DOHH2 (cell line): ENCODE data around the gene CLCN3.

ENCODE experiments used
- H3F3A ChIP-seq: fragments of 200-600 bp; sonication (generic), shearing (Covaris generic); 2 replicates; pipeline ENCODE4 v1.6.0; 2016; ENCODE audit warnings: antibody characterized with exemption, mild to moderate bottlenecking; ENCODE audit not compliant: control insufficient read depth, insufficient read depth
- H3K27ac ChIP-seq: fragments of 200-600 bp; sonication (generic); 2 replicates; pipeline ENCODE4 v1.5.1; 2014; ENCODE audit warnings: low read depth, mild to moderate bottlenecking, low read length, moderate library complexity
- H3K27me3 ChIP-seq: fragments of 200-600 bp; sonication (generic); 2 replicates; pipeline ENCODE4 v1.6.1; 2014; ENCODE audit warnings: mild to moderate bottlenecking, low read length, mixed read lengths; ENCODE audit not compliant: control insufficient read depth
- H3K36me3 ChIP-seq: fragments of 200-600 bp; sonication (generic); 2 replicates; pipeline ENCODE4 v1.6.1; 2014; ENCODE audit warnings: mild to moderate bottlenecking, low read length, moderate library complexity, mixed read lengths; ENCODE audit not compliant: control insufficient read depth
- H3K4me1 ChIP-seq: fragments of 200-600 bp; sonication (generic); 2 replicates; pipeline ENCODE4 v1.6.1; 2014; ENCODE audit warnings: mild to moderate bottlenecking, low read length, mixed read lengths; ENCODE audit not compliant: control insufficient read depth
- H3K4me2 ChIP-seq: fragments of 200-600 bp; sonication (generic); 2 replicates; pipeline ENCODE4 v1.6.0; 2014; ENCODE audit warnings: mild to moderate bottlenecking, low read length, moderate library complexity
- H3K4me3 ChIP-seq: fragments of 200-600 bp; sonication (generic); 2 replicates; pipeline ENCODE4 v1.5.1; 2014; ENCODE audit warnings: mild to moderate bottlenecking, low read length, mixed read lengths
- H3K79me2 ChIP-seq: fragments of 200-600 bp; sonication (generic); 2 replicates; pipeline ENCODE4 v1.6.1; 2014; ENCODE audit warnings: mild to moderate bottlenecking, low read length, mixed read lengths; ENCODE audit not compliant: control insufficient read depth
- H3K9me2 ChIP-seq: fragments of 200-600 bp; sonication (generic); replicated peaks from 2 replicates; pipeline ENCODE4 v1.6.1; 2014; ENCODE audit warnings: mild to moderate bottlenecking, low read length, mixed read lengths; ENCODE audit not compliant: control insufficient read depth
- H3K9me3 ChIP-seq: fragments of 200-600 bp; sonication (generic); 2 replicates; pipeline ENCODE4 v1.6.1; 2014; ENCODE audit warnings: antibody characterized with exemption, low read length, mixed read lengths; ENCODE audit not compliant: control insufficient read depth, insufficient read depth
- H4K20me1 ChIP-seq: fragments of 200-600 bp; sonication (generic); 2 replicates; pipeline ENCODE4 v1.6.0; 2014; ENCODE audit warnings: low read depth, mild to moderate bottlenecking, antibody characterized with exemption, low read length, moderate library complexity; ENCODE audit not compliant: control insufficient read depth, insufficient read depth
- CTCF ChIP-seq: fragments of 200-600 bp; sonication (generic); IDR thresholded peaks from one replicate; pipeline ENCODE4 v1.5.1; 2014; ENCODE audit warnings: antibody characterized with exemption, mild to moderate bottlenecking, low read depth, low read length; ENCODE audit not compliant: poor library complexity, severe bottlenecking
- EZH2phosphoT487 ChIP-seq: fragments of 200-600 bp; sonication (generic); IDR thresholded peaks from 2 replicates; pipeline ENCODE4 v1.6.1; 2017; ENCODE audit warnings: borderline replicate concordance, mild to moderate bottlenecking, antibody characterized with exemption, low read length, moderate library complexity, mixed read lengths

Gene CLCN3

GRCh38 chr4:169616846-169617245 lies 3.5 kb upstream of the CLCN3 start:
- H3K36me3 ChIP-seq: peaks cover 8% of the 10 kb centered on the region; the same call in 1 of the 2 replicates
- no peaks in the 10 kb centered on the region for H3K27me3 ChIP-seq
- TF ChIP-seq CTCF: no peak
- TF ChIP-seq EZH2phosphoT487: no peak
- no peaks in the 10 kb centered on the region for H3K9me2 ChIP-seq
- H4K20me1 ChIP-seq: no peaks in the 10 kb centered on the region
- peaks cover 22% of the 10 kb centered on the region for H3K79me2 ChIP-seq
- H3K4me1 ChIP-seq: peaks cover 29% of the 10 kb centered on the region
- peaks cover 22% of the 10 kb centered on the region for H3F3A ChIP-seq
- no peak overlapping the region for H3K4me2 ChIP-seq
- no peaks in the 10 kb centered on the region for H3K9me3 ChIP-seq
- no peak overlapping the region for H3K27ac ChIP-seq
- no peak overlapping the region for H3K4me3 ChIP-seq

- Histone ChIP-seq H3K27ac (no peak overlapping the region), H3K4me3 (no peak overlapping the region), H3K9me3 (no peaks in the 10 kb centered on the region), H4K20me1 (no peaks in the 10 kb centered on the region), H3K79me2 (peaks cover 23% of the 10 kb centered on the region), H3K4me1 (peaks cover 34% of the 10 kb centered on the region), H3F3A (peaks cover 22% of the 10 kb centered on the region), H3K9me2 (no peaks in the 10 kb centered on the region), H3K4me2 (no peak overlapping the region), H3K36me3 (peaks cover 6% of the 10 kb centered on the region; the same call in 1 of the 2 replicates), H3K27me3 (no peaks in the 10 kb centered on the region)
- TF ChIP-seq EZH2phosphoT487: no peak
- TF ChIP-seq CTCF: no peak
Measured at GRCh38 chr4:169617306-169617705, 3.1 kb upstream of the CLCN3 start.

- Histone ChIP-seq H3K27me3 (no peaks in the 10 kb centered on the region), H3K4me2 (peak overlapping the region; percentile 74; the same call in 1 of the 2 replicates), H3K4me3 (peak overlapping the region; percentile 85; the same call in 1 of the 2 replicates), H4K20me1 (no peaks in the 10 kb centered on the region), H3K9me3 (no peaks in the 10 kb centered on the region), H3K9me2 (no peaks in the 10 kb centered on the region), H3K79me2 (peaks cover 33% of the 10 kb centered on the region), H3K27ac (no peak overlapping the region), H3F3A (peaks cover 17% of the 10 kb centered on the region), H3K4me1 (peaks cover 38% of the 10 kb centered on the region), H3K36me3 (peaks cover 6% of the 10 kb centered on the region; the same call in 1 of the 2 replicates)
- TF ChIP-seq CTCF: no peak
- no peak for TF ChIP-seq EZH2phosphoT487
Measured at GRCh38 chr4:169618286-169618685, 2.1 kb upstream of the CLCN3 start.
